COLO668 (cell line): Measurements from ENCODE around the gene AADACL4.
A peak's percentile ranks its signal among the peaks of the same experiment; 100 is the strongest.
"Not testable (repeated sequence)": the region's sequence is repeated elsewhere in the genome, so short reads cannot be mapped to it uniquely, and the experiment has no call there.

Experiments used
- DNase-seq: peaks from one replicate; lab custom pipeline; 2025; ENCODE audit not compliant: unreplicated experiment; lab: John Stamatoyannopoulos, UW

AADACL4 gene

DNA sequence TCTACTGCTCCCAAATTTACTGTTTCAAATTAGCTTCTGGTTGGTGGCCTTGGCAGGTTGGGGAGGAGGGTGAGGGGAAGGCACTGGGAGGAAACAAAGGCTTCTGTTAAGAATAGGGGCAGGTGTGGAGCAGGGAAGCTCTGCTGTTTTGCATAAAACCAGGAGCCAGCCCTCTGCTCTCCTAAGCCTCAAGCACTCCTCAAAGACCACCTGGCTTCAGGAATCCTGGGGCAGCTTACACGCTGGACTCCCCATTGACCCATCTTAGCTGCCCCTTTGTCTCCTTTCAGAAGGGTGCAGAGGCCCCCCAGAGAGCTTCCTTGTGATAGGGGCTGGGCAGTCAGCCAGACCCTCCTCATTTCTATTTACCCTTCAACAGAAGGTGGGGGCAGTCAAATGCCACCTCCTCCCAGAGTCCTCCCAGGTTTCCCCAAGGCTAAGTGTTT, 14.4 kb upstream of the AADACL4 start:
- DNase-seq = no peak

DNA sequence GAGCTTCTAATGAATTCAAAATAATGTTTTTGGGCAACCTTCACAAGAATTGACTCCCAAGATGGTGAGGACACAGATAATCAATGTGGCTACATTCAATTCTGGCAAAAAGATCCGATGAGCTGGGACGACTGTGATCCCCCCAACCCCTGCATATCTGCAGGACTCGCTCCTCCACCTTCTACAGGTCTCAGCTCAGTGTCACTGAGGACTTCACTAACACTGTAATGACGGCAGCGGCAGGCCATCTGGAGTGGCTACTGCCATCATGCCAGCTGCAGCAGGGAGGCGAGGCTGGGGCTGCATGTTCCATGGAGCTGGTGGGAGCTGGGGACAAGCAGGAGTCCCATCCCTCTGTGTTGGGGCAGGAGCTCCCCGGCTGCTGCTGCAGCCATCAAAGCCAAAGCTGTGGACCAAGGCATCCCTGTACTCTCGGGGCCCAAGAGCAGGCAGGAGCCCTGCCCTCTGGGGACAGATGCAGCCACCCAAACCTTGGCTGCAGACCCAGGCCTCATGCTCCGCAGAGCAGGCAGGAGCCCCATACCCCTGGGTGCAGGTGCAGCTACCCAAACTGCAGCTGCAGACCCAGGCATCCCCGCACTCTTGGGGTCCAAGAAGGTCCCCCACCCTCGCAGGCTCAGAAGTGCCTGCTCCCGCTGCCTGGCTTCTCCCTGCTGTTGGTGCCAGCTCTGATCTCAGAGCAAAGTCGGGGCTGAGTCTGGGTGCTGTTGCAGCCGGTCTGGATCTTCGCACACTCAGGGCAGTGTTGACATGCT, 13.7 kb upstream of the AADACL4 start:
- DNase-seq = peak; percentile 58

DNA sequence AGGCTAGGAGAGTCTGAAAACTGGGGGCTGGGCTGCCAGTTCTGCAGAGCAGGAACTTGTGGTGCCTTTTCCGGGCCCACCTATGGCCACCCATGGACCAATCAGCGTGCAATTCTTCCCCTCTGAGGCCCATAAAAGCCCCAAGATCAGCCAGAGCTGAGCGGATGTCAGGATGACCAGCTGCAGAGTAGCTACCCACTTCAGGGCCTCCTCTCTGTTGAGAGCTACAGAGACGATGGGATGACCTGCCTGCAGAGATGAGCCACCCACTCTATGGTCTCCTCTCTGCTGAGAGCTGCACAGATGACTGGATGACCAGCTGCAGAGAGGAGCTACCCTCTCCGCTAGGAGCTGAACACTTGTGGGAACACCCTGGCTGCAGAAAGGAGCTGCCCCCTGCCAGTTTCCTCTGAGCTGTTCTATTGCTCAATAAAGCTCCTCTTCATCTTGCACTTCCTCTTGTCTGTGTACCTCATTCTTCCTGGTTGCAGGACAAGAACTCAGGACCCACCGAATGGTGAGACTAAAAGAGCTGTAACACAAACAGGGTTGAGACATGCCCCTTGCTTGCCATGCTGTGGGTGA, 12.8 kb upstream of the AADACL4 start:
- DNase-seq = no peak

DNA sequence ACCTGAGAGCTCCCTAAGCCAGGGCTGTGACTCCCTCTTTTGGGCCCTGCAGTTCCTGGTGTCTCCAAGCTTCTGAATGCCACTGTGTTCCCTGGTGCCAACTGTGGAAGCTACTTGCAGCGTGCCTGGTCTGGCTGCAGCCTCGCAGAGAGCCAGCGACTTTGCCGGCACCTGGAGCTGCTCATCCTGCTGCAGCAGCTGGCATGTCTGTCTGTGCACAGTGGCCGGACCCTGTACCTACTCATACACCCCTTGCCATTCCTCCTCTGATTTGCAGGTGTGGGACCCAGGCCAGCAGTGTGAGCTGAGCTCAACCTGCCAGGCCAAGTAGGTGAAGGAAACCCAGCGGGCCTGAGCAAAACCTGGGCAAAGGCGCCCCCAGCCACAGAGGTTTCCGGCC, 12.3 kb upstream of the AADACL4 start:
- DNase-seq = no peak

DNA sequence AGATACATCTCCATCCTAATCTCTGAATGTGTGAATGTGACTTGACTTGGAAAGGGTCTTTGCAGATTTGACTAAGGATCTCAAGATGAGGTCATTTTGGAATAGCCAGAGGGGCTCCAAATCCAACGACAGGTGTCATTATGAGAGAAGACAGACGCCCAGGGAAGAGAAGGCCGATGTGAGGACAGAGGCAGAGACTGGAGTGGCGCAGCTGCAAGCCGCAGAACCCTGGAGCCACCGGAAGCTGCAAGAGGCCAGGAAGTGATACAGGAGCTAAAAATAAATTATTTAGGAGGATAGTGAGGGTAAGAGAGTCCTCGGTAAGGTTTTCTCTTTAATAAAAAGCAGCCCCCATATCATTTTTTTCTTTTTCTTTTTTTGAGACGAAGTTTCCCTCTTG, 9.7 kb upstream of the AADACL4 start:
- DNase-seq = no peak

DNA sequence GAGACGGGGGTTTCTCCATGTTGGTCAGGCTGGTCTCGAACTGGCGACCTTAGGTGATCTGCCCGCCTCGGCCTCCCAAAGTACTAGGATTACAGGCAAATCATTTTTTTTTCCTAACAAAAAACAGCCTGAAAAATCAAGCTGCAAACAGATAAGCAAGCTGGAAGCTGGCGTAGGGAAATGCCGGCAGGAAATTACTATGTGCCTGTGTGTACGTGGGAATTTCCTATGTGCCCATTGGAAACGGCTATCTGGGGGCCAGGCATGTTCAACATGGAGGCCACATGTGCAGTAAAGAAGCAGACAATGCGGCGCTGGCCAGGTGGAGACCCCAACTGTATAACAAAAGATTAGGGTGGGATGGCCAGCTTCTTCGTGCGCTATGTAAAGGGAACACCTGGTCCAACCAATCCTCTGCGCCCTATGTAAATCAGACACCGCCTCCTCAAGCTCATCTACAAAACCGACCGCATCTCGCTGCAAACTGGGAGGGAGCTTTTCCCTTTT, 9.1 kb upstream of the AADACL4 start:
- DNase-seq = no peak

DNA sequence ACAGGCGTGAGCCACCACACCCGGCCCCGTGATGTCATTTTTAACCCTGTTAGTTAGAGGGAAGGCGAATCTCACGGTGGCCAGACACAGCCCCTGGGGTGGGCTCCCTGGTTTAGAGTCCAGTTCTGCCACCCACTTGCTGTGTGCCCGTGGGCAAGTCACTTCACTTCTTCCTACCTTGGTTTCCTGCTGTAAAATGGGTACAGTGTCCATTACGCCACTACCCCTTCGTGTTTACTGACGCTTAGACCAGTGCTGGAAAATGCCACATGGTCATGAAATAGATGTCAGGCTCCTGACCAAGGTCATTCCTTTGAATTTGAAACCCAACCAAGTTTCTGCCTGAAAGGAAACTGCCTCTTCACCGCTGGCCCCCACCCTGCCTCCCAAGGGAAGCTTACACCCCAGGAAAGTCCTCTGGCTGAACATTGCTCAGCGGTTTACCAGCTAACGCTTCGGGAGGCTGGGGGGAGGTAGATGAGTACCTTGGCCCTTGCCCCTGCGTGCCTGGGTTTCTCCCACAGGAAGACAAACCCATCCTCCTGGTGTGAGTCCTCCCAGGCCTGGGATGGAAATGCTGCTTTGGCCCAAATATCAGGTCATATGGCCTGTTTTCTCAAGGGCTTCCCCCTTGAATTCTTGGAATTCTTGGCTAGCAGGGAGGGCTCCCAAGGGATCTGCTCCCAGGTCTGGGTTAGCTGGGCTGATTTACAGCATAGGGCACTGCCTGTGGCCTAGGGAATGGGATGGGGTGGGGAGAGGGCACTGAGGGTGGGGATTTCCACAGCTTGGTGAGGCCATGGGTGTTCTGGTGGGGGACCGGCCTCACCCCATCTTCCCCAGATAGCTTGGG, 7.6 kb upstream of the AADACL4 start:
- no peak for DNase-seq

DNA sequence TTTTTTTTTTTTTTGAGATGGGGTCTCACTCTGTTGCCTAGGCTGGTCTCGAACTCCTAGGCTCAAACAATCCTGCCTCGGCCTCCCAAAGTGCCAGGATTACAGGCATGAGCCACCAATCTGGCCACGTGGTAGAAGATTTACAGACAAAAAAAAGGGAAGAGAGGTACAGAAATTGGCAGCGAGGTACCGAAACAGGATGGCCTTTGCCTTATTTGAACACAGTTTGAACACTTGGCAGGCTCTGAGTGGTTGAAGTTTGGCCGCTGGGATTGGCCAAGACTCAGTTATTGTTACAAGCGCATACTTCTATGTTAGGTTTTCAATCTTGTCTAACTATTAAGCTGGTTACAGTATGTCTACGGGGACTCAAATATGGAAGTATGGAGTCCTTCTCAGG, 6.2 kb upstream of the AADACL4 start:
- no peak for DNase-seq

DNA sequence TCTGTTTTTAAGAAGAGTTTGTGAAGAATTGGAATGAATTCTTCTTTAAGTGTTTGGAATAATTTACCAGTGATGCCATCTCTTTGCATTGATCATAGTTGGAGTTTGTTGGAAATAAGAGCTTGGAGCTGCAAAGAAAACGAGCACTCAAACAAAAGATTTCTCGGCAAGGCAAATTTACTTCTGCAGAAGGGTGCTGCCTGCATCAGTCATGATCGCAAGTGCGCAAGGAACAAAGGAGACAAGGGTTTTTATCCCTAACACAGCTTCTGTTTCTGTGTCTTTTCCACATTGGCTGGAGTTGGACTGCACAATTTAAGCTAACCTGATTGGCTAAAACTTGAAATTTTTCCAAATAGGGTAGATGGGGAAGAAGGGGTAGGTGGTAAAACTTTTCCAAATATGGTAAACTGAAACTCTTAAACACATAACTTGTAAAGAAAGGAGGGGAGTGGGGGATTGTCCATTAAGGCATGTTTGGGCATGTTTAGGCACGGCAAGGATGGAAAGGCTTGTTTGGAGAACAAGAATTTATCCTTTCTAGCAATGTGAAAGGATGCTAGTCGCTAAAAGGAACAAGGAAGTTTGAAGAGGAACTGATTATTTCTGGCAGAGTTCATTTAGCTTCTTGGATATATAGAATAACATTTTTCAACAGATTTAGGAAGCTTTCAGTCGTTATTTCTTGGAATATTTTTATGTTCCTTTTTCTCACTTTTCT, 3.5 kb upstream of the AADACL4 start:
- no peak for DNase-seq

DNA sequence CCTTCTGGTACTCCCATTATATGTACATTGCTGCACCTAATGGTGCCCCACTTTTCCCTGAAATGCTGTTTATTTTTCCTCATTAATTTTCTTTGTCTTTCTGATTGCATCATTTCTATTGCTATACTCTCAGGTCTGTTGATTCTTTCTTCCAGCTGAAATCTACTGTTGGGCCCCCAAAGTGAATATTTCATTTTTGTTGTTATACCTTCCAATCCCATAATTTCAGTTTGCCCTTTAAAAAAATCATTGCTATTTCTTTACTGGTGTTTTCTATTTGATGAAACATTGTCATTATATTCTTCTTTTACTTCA, 3.0 kb upstream of the AADACL4 start:
- no peak for DNase-seq

DNA sequence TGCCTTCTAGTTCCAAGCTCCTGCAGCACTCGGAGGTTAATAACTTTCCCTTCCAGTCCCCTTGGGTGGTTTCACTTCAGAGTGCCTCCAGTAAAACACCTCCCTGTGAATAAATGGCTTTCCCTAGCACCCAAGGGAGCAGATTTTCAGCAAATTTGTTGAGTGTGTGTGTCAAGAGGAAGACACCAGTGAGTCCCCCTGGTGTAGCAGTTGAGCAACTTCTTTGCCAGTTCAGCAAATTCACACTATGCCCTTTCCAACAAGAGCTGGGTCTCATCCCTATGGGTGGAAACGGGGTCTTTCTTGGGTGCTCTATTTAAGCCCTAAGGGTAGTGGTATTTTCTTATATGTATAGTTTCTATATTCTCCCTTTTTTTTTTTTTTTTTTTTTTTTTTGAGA, 806 bp upstream of the AADACL4 start:
- DNase-seq = no peak

DNA sequence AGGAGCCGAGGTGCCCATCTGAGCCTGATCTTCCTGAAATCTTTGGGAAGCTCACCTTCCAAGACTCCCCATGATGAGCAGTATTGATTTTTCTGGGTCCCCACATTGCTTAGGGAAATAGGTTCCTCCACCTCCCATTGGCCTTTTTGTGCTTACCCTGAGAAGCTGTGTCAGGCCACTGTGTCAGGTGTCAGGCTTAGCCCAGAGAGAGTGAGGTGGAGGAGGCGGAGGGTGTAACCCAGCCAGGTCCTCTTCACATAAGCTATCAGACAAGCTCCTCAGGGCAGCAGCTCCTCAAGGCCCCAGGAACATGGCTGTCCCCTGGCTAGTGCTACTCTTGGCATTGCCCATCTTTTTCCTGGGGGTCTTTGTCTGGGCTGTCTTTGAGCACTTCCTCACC, 352 bp downstream of the AADACL4 start:
- no peak for DNase-seq

DNA sequence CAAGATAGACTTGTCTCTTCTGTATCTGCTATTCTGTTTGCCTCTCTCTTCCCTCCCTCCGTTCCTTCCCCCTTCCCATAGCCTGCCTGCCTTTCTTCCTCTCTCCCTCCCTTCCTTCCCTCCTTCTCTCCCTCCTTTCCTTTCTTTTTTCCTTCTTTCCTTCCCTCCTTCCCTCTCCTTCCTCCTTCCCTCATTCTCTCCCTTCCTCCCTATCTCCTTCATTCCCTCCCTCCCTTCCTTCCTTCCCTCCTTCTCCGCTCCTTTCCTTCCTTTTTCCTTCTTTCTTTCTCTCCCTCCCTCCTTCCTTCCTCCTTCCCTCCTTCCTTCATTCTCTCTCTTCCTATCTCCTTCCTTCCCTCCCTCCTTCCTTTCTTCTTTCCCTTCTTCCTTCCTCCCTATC, 944 bp downstream of the AADACL4 start:
- no peak for DNase-seq

DNA sequence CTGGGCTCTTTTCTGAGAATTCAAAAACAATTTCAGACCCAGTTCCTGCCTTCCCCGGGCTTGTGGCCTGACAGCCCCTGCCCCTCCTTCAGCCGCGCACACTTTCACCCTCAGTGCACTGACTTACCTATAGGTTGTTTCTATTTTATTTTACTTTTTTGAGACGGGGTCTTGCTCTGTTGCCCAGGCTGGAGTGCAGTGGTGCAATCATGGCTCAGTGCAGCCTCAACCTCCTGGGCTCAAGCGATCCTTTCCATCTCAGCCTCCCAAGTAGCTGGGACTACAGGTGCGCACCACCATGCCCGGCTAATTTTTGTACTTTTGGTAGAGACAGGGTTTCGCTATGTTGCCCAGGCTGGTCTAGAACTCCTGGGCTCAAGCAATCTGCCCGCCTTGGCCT, 1.5 kb downstream of the AADACL4 start:
- DNase-seq = not testable (repeated sequence)

DNA sequence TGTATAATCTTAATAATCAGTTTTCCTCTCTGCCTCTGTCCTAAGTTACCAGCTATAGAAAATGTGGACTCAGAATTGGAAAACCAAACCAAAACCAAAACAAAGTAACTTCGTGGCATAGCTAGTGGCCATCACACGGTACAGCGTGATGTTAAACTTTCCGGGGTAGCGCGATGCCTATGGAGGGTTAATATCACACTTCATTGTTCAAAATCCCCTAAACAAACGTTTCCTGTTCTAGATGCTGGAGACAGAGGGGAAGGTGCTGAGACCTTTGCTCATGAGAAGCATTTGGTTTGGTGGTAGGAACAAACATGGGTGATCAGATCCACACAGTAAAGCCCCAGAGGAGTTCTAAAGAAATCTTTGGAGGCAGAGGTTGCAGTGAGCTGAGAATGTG, 4.9 kb downstream of the AADACL4 start:
- no peak for DNase-seq

DNA sequence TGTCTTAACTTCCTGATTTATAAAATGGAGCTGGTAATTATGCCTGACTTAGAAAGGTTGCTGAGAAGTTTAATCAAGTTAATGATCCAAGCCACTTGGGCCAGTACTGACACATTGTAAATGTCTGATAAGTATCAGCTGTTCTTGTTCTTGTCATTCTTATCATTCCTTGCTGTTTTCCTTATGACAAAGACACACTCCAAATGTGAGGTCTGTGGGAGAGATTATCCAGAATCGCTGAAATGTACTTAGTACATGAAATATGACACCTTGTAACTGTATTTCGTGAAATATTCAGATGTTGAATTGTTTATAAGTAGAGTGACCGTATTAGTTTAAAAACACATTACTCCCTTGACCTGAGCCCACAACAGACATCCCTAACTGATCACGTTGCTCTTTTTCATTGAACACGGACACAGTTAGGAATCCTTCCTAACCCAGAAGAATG, 6.1 kb downstream of the AADACL4 start:
- DNase-seq = no peak

DNA sequence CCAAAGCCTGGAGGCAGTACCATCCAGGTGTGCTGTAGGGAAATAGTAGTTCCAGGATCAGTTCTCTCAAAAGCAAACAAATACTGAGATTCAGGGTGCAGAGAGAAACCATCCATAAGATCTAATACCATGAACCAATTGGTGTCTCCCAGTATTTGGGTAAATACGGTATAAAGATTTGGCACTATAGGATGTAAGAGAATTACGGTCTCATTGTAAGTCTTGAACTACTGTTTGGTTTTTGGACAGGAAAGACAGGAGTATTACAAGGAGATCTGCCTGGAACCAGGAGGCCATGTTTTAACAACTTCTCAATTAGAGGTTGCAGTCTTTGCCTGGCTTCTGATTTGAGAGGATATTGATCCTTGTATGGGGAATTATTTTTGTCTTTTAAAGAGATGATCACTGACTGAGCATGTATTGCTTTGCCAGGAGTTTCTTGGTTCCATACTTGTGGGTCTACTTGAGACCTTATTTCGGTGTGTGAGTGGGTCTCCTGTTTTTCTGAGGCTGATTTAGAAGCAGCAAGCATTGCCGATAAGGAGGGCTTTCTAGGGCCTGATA, 10.2 kb downstream of the AADACL4 start:
- DNase-seq = no peak

DNA sequence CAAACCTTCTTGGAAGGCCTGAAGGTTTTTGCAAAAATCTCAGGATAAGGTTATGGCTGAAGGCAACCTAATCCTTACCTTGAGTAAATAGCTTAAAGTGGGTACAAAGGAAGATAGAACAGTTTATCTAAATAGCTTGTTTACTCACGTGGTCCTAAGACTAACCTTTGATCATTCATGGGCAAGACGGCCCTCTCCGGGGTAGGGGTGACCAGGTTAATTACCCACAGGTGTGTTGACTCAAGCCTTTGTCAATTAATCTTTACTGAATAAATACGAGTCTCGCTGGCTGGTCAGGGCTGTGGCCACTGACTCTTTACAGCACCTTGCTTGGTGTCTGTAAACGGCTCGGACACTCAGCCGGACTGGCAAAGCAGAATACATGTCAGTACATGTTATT, 10.8 kb downstream of the AADACL4 start:
- DNase-seq = peak; percentile 64

DNA sequence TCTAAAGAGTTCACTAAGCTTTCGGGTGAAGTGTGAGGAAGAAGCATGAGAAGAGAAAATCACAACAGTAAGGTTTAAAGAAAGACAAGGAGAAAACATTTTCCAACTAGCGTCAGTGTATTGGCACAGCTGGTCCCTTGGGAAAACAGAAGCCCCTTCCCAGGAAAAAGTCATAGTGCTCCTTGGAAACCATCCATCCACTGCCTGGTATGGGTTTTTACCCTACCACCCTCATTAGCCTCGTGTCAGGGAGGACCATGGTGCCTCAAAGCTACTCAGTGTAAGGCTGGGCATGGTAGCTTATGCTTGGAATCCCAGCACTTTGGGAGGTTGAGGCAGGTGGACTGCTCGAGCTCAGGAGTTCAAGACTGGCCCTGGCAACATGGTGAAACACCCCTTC, 12.7 kb downstream of the AADACL4 start:
- DNase-seq = no peak

DNA sequence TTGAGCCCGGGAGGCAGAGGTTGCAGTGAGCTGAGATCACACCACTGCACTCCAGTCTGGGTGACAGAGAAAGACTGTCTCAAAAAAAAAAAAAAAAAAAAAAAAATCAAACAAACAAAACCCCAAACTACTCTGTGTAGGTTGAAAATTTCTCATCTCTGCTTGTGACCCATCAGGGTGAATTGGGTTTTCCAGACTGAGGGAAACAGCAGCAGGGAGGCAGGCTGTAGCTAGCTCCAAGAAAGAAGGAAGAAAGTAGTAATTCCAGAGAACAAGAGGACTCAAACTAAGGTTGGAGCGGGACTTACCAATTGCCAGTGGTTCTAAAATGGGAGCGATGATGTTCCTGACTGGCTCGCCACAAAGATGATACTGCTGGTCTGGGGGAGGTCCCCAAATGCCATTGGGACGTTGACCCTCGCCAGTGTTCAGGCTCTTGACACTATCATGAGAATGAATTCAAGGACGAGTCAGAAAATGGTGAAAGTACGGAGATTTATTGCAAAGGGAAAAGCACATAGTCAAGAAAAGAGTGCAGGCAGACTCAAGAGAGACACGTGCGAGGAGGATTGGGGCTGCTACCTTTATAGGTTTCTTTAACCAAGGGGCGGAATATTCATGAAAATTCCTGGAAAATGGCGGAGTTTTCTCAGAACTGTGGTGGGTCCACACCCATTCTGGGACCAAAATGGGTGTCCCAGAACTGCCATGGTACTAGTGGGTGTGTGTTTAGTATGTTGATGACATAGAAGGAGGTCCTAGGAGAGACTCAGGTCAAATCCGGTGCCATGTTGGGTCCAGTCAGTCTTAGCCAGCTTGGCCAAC, 13.4 kb downstream of the AADACL4 start:
- no peak for DNase-seq
